CD4-positive, alpha-beta T cell treated with Interleukin-21 for 1 hour (primary cell): ENCODE data around the gene SVOP.
"Not testable (repeated sequence)": the region's sequence is repeated elsewhere in the genome, so short reads cannot be mapped to it uniquely, and the experiment has no call there.

Source experiments
- DNase-seq: peaks from one replicate; pipeline ENCODE4 v3.0.0-alpha.2; 2020

The SVOP gene

DNA sequence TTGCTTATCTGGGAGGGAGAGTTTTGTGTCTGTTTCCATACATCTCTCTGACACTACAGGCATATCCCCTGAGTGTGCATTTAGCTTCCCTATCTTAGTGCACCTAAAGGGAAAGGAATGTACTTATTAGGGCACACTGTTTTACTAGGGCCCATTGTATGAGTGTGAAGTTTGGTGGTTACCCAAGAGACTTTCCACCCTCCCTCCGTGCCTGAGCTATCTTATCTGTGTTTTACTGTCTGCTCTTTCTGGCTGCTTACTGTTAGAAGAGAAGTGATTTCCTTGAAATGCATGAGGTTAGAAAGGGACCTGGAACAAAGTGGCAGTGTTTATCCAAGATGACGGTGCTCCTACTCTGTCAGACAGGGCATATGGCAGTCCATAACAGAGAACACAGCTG lies 8.5 kb upstream of the SVOP start:
- no peak for DNase-seq

DNA sequence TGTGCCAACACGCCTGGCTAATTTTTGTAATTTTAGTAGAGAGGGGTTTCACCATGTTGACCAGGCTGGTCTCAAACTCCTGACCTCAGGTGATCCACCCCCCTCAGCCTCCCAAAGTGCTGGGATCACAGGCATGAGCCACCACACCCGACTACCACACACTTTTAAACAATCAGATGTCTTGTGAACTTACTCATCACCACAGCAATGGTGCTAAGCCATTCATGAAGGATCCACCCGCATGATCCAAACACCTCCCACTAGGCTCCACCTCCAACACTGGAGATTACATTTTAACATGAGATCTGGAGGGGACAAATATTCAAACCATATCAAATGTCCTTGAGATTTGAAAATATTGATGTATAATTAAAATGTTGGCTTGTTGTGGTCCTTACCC lies 7.8 kb upstream of the SVOP start:
- not testable (repeated sequence) for DNase-seq

DNA sequence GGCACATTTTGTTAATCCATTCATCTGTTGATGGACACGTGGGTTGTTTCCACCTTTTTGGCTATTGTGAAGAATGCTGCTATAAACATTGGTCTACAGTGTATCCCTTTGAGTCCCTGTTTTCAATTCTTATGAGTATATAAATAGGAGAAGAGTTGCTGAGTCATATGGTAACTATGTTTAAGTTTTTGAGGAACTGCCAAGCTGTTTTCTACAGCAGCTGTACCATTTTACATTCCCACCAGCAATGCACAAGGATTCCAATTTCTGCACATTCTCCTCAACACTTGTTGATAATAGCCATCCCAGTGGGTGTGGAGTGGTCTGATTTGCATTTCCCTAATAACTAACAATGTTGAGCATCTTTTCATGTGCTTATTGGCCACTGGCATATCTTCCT lies 6.9 kb upstream of the SVOP start:
- DNase-seq = no peak

DNA sequence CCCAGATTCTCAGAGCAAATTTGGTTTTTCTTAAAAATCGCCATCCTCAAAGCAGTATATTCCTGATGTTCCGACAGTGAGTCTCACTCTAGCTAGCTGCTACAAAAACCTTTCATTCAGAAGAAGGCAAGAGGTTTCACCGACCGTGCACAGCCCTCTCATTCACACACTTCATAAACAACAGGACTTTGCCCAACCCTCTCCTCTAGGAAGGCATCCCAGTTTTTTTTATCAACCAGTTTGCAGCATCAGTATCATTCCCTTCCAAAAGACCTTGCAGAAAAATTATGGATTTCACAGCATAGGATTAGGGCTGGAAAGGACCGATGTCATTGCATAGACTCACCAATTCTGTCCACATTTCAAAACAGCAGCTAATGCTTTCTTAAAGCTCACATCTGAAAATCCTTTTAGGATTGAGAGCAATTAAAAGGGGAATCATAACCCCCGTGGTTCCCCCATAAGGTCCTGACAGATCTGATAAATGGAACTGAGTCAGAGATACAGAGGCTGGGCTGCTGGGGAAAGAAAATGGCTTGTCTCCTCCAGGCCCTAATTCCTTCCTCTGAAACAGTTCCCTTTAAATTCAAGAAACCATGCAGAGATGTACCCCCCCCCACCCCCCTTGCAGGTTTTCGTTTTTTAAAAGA lies 597 bp downstream of the SVOP start:
- no peak for DNase-seq

DNA sequence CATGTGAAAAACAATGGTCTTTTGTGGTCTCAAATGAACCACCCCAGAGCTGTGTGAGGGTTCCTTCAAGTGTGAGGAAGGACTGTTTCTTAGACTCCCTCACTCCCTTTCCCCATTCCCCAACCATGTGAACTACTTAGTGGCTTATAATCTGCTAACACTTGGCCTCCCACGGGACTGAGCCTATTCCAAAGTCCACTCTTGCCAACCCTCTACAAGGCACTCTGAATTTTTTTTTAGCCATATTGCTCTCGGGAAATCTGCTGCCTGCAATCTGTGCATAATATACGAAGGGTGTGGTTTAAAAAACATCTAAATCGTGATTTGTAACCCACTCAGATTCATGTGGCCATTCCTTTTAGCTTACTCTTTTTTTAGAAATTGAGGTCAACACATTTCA lies 2.6 kb downstream of the SVOP start:
- no peak for DNase-seq

DNA sequence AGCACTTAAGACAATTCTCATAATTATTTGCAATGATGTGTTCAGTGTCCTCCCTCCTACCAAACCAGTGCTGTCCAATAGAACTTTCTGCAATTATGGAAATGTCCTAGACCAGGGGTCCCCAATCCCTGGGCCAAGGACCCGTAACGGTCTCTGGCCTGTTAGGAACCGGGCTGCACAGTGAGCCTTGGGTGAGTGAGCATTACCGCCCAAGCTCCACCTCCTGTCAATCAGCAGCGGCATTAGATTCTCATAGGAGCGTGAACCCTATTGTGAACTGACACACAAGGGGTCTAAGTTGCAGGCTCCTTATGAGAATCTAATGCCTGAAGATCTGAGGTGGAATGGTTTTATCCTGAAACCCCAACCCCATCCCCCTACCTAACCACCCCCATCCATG lies 3.9 kb downstream of the SVOP start:
- no peak for DNase-seq

DNA sequence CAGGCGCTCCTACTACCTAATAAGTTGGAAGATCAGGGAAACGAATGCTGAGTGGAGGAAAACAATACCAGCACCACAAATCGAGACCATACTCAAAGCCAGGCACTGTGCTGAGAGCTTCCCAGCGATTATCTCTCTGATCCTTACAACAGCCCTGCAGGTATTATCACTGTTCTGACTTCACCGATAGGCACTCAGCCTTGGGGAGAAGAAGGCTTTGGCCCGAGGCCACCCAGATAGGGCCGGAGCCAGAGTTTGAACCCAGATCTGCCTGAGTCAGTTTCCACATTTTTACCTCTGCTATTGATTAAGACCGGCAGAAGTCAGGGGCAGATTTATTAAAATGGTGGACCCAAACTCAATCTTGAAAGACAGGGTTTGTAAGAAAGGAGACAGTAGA lies 4.9 kb downstream of the SVOP start:
- no peak for DNase-seq

DNA sequence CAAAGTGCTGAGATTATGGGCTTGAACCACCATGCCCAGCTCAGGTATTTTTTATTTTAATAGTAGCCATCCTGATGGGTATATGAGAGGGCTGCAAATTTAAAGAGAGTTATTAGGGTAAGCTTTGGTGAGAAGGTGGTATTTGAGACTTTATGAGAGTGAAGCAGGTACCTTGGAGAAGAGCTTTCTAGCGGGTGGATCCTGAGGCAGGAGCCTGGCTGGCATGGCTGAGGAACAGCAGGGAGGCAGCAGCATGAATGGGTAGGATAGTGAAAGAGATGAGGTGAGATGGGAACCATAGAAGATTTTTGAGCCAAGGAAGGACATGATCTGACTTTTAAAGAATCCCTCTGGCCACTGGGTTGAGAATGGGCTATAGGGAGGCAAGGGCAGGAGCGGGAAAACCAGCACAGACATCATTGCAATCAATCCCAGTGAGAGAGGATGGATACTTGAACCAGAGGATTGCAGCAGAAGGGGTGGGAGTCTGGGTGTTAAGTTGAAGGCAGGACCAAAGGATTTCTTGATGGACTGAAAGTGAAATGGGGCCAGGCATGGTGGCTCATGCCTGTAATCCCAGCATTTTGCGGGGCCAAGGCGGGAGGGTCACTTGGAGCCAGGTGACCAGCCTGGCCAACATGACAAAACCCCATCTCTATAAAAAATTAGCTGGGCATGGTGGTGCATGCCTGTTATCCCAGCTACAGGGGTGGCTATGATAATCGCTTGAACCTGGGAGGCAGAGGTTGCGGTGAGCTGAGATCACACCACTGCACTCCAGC lies 5.7 kb downstream of the SVOP start:
- DNase-seq = no peak

DNA sequence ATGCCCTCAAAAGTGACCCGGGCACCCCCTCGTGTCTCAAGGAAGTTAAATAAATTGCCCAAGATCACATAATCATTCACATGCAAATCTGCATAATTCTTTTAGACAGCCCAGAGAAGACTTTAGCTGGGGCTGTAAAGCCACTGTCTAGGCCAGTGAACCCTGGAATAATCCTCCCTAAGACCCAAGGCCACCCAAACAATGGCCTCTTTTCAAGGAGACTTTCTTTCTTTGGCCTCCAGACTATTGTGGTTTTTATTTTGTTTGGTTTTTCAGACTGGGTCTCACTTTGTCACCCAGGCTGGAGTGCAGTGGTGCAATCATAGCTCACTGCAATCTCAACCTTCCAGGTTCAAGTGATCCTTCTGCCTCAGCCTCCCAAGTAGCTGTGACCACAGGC lies 10.6 kb downstream of the SVOP start:
- no peak for DNase-seq

DNA sequence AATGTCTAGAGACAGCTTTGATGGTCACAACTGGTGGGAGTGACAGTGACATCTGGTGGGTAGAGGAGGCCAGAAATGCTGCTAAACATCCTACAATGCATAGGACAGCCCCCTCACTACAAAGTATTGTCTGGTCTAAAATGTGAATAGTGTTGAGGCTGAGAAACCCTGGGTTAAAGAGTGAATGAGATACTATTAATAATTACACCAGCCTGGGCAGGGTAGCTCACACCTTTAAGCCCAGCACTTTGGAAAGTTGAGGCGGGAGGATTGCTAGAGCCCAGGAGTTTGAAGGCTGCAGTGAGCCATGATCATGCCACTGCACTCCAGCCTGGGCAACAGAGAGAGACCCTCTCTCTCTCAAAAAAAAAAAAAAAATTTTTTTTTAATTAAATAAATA lies 11.1 kb downstream of the SVOP start:
- no peak for DNase-seq

DNA sequence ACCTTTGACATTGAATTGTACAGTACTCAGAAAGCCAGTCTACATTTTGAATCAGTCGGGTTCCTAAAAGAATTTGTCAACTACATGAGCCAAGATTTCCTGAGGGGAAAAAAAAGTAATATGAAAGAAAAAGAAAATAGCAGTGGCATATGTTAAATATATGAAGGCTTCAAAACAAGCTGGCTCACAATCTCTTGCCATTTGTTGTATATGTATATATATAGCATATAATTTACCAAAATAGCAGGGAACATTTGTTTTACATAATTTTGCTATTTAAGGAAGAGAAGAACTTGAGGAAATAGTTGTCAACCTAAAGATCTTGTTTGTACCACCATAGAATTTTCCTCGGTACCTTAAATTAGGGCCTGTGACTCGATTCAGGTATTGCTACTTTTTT lies 16.9 kb downstream of the SVOP start:
- no peak for DNase-seq

DNA sequence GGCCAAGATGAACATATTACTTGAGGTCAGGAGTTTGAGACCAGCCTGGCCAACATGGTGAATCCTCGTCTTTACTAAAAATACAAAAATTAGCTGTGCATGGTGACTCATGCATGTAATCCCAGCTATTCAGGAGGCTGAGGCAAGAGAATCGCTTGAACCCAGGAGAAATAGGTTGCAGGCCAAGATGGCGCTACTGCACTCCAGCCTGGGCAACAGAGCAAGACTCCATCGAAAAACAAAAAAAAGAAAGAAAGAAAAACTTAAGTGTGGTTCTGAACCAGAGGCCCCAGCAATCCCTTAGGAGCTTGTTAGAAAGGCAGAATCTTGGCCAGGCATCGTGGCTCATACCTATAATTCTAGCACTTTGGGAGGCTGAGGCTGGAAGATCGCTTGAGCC lies 24.5 kb downstream of the SVOP start:
- DNase-seq = no peak

DNA sequence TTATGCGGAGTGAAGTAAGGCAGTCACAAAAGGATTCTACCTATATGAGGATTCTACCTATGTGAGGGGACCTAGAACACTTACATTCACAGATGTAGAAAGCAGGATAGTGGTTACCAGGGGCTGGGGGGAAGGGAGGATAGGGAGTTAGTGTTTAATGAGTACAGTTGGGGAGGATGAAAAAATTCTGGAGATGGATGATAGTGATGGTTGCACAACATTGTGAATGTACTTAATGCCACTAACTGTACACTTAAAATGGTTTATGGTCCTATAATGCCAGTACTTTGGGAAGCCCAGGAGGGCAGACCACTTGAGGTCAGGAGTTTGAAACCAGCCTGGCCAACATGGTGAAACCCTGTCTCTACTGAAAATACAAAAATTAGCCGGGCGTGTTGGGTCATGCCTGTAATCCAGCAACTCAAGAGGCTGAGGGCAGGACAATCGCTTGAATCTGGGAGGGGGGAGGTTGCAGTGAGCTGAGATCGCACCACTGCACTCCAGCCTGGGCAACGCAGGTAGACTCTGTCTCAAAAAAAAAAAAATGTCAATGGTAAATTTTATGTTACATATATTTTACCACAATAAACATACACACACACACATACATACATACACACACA lies 25.4 kb downstream of the SVOP start:
- DNase-seq = no peak

DNA sequence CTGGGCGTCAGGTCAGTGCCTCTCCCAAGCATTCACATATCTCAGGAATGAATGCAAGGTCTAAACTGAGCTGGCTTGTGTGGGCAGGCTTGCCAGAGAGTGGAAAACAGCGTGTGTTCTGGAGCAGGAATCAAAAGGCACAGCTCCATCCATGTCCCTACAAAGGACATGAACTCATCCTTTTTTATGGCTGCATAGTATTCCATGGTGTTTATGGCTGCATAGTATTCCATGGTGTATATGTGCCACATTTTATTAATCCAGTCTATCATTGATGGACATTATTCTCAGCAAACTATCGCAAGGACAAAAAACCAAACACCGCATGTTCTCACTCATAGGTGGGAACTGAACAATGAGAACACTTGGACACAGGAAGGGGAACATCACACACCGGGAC lies 30.8 kb downstream of the SVOP start:
- not testable (repeated sequence) for DNase-seq

DNA sequence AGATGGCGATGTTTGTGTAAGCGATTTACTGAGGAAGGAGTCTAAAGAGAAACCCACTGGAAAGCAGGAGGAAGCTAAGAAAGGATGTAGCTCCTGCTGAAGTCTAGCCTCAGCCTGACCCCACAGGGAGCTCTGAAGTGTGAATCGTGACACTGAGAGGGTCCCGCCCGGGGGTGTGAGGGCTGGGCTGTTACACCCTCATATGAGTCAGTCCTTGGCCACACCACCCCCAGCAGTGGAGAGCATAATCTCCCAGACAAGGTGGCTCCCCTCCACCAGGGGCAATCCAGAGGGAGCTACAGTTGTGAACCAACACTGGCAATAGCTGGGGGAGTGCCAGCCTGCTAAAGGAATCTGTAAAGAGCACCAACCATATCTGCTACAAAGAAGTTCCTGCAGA lies 31.5 kb downstream of the SVOP start:
- DNase-seq = no peak

DNA sequence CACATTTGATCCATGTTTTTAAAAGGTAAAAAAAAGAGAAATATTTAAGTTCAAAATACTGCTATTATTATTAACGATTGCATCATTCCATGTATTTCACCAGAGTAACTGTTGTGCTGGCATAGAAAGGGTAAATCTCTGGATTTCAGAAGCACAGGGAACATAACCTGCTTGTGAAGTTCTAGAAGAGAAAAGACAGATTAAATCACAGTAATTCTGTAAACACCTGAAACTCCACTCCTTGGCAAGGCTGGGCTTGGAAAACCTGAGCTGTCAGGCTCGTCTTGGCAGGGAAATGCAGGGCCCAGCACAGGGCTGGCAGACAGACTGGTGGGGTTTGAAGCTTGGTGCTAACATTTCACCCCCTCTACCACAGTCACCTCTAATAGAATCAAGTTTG lies 35.1 kb downstream of the SVOP start:
- no peak for DNase-seq

DNA sequence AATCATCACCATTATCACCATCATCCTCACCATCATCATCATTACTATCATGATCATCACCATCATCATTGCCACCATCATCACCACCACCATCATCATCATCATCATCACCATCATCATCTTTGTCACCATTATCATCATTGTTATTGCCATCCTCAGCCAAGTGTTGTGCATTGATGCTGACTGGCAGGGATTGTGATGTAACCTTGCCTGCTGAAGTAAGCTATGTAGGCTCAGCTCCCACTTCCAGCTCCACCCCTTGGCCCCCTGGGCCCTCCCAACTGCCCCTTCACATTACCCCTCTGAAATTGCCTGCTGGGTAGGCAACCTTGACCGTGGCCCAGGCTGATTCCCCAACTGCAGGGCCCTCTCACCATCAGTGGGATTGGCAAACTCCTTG lies 37.6 kb downstream of the SVOP start:
- no peak for DNase-seq

DNA sequence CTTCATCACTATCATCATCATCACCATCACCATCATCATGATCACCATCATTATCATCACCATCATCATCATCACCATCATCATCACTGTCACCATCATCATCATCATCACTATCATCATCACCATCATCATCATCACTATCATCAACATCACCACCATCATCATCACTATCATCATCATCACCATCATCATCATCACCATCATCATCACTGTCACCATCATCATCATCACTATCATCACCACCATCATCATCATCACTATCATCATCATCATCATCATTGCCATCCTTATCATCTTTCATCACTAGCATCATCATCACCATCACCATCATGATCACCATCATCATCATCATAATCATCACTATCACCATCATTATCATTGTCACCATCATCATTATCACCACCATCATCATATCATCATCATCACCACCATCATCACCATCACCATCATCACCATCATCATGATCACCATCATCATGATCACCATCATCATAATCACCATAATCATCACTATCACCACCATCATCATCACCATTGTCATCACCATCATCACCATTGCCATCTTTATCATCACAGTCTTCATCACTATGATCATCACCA lies 38.1 kb downstream of the SVOP start:
- DNase-seq = no peak

DNA sequence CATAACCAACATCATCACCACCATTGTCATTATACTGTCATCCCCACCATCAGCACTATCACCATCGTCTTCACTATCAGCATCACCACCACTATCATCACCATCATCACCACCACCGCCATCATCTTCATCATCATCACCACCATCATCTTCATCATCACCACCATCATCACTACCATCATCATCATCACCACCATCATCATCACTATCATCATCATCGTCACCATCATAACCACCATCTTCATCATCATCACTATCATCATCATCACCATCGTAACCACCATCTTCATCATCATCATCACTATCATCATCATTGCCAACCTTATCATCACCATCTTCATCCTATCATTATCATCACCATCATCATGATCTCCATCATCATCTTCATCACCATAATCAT lies 39.0 kb downstream of the SVOP start:
- DNase-seq = no peak

DNA sequence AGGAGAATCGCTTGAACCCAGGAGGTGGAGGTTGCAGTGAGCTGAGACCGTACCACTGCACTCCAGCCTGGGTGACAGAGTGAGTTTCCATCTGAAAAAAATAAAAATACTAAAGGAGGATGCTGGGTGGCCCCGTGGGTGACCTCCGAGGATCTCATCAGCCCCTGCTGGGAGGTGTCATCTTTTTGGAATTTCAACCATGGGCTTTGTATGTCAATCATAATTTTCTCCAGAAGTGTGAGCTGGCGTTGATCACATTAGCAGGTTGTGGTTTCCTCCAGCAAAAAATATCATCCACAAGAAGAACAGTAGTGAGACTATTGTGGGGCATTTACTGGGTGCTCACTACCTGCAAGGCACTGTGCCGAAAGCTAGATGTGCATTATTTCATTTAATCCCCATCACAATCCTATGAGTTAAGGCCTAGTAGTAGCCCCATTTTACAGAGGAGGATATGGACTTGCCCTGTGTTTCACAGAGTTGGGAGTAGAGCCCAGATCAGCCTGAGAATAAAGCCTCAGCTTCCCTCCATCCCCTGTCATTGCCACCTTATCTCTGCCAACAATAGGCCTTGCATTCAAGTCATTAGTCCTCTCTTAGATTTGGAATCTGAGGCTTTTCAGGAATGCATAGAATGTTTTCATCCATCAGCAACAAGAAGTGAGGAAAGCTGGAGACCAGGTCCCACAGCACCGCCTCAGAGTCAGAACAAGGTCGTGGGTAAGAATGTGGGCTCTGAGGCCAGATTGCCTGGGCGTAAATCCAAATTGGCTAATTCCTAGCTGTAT lies 39.8 kb downstream of the SVOP start:
- DNase-seq = no peak

DNA sequence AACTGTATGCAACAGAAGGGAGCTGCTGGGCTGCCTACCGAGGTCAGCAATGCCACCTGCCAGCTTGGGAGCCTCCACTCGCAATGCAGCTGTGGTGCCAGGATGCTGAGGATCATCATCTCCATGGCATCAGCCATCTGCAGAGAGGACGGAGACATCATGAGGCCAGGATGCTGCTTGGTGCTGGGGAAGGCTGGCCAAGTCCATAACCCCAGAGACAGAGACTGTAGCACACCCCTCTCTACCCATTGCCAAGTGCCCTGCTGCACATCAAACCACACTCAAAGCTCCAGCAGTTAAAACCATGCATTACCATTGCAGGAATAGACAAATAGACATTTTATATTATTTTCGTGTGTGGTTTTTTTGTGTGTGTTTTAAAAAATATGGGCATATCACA lies 43.5 kb downstream of the SVOP start:
- DNase-seq = no peak

DNA sequence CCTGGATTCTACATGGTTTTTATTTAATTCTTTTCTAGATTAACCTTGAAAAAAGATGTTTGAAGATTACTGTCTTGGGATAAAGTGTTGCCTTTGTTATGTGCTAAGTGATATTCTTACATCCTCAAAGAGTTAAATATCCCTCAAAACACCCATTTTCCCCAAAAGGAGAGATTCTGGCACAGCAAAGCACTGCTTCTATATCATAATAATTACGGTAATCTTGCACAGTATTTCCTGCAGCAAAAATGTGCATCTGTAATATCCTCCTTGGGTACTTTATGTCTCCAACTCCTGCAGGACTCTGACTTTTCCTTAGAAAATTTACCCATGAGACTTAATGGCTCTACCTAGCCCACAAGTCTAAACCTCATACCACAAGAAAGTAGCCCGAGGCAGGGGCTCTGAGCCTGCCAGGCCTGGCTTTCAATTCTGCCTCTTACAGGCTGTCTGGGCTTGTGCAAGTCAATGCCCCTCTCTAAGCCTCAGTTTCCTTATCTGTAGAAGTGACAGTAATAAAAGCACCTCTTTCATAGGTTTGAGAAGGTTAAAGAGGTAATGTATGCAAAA lies 45.8 kb downstream of the SVOP start:
- no peak for DNase-seq

DNA sequence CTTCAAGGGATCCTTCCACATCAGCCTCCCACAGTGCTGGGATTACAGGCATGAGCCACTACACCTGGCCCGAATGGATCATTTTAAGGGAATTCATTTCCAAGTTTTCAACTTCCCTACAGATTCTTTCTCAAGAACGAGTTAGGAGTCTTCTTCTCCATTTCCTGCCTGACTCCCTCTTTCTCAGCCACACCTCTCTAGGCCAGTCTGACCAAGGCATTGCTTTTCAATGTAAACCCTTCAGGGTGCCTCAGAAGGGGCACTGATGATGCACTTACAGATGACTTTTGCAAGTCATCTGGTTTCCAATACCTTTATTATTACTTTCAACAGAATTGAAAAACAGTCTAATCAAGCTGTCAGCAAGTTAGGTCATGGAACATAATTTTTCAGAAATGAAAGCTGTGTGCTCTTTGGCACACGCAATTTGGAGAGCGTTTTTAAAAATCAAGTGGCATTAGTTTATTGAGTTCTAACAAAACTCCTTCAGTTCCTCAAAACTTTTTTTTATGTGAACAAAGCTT lies 47.2 kb downstream of the SVOP start:
- DNase-seq = no peak
